ENCODE results near the gene C2CD2. TPM values are rescaled to one million over a fixed set of nuclear protein-coding genes. Genes with fewer than 3 reads are reported as not detected.

The C2CD2 gene
- total and polyA plus RNA-seq, 2 donors (not counting 3 experiments of a cell fraction or from before 2014, with no cell fraction given): 32.6 to 41.2 TPM

GRCh38 chr21:41918561-41919358, 35.1 kb downstream of the C2CD2 start:
- no peaks in the 10 kb centered on the region for H3K27me3 ChIP-seq (ENCODE audit: control insufficient read depth in 2 of 2, insufficient read depth in 2 of 2, low read length in 2 of 2)
- H4K20me1 ChIP-seq (replicated peaks; ENCODE audit: control insufficient read depth, extremely low read depth, insufficient read depth, low read length): no peaks in the 10 kb centered on the region
- no peaks in the 10 kb centered on the region for H3K9me3 ChIP-seq (replicated peaks; ENCODE audit: control insufficient read depth, insufficient read depth, low read length)
- H3K4me2 ChIP-seq (ENCODE audit: insufficient read depth, low read length): no peak overlapping the region
- no peaks in the 10 kb centered on the region for H3K9me1 ChIP-seq (replicated peaks; ENCODE audit: control insufficient read depth, extremely low read depth, insufficient read depth, low read length)
- no peak overlapping the region for H3K9ac ChIP-seq (replicated peaks; ENCODE audit: extremely low read depth, insufficient read depth, low read length)
- dilution Hi-C loops (cut with MboI; ENCODE audit: extremely low pct_ligation_motif_present, low sequenced_read_pairs) (no loop called here), intact Hi-C loops (cut with micrococcal nuclease) (no loop called here)
- H3K27ac ChIP-seq (ENCODE audit: insufficient read depth, low read depth, low read length): no peak overlapping the region
- POLR2A ChIA-PET: no interaction called here
- DNase-seq (ENCODE audit: low read depth, low spot score): no peak
- no TSS peak for BruUV-seq (replicated peaks)
- TF ChIP-seq MAX (IDR thresholded peaks at IDR 0.05; ENCODE audit: insufficient read depth, insufficient read length) (peak; percentile 47), CTCF (IDR thresholded peaks at IDR 0.05; ENCODE audit: extremely low read depth in 1 of 2, insufficient read depth in 1 of 2, low read depth in 1 of 2, low read length in 2 of 2) (no peak), EZH2 (IDR thresholded peaks at IDR 0.05; ENCODE audit: borderline replicate concordance, low read depth, low read length, severe bottlenecking) (no peak)
- H3K79me2 ChIP-seq (ENCODE audit: control insufficient read depth, insufficient read depth, low read length): peaks cover 2% of the 10 kb centered on the region
- no peak overlapping the region for H2AFZ ChIP-seq (ENCODE audit: low read depth, low read length)
- no peak for FAIRE-seq
- H3K36me3 ChIP-seq (ENCODE audit: control insufficient read depth in 2 of 2, extremely low read depth in 1 of 2, insufficient read depth in 2 of 2, low read length in 2 of 2): peaks cover 13 to 43% of the 10 kb centered on the region in 2 experiments
- no peak overlapping the region for H3K4me3 ChIP-seq (replicated peaks in 1 of 3; ENCODE audit: insufficient read depth in 1 of 3, low read depth in 1 of 3, low read length in 3 of 3)
- CTCF ChIA-PET: interaction anchor here (0.6 to 1.4 kb wide), 3 partner anchors 14 to 199 kb away, joined by 3 to 4 read pairs (median 4); no protein-coding TSS in a partner anchor
- no peaks in the 10 kb centered on the region for H3K4me1 ChIP-seq (ENCODE audit: control insufficient read depth, extremely low read depth, insufficient read depth, low read length)

DNA sequence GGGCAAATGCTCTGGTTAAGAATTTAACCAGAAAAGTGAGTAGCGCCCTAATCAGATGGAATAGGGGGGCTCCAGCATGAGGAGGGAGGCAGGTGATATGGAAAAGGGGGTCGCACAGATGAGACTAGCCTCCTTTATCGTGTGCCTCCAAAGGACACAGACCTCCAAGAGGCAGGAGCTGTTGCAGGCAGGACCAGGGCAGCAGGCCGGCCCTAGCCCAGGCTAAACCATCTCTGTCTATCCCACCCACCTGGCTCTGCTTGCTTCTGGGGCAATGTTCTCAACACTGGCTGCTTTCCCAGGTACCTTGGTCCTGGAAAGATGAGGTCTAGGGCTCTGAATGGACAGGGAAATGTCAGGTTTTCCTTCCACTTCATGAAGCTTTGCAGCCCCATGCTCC, 36.3 kb downstream of the C2CD2 start:
- Histone ChIP-seq H3K27ac (ENCODE audit: insufficient read depth, low read depth, low read length) (no peak overlapping the region), H2AFZ (ENCODE audit: low read depth, low read length) (no peak overlapping the region), H3K27me3 (ENCODE audit: control insufficient read depth in 2 of 2, insufficient read depth in 2 of 2, low read length in 2 of 2) (no peaks in the 10 kb centered on the region), H3K4me2 (ENCODE audit: insufficient read depth, low read length) (no peak overlapping the region), H3K36me3 (ENCODE audit: control insufficient read depth in 2 of 2, extremely low read depth in 1 of 2, insufficient read depth in 2 of 2, low read length in 2 of 2) (peaks cover 13 to 51% of the 10 kb centered on the region in 2 experiments), H3K9me1 (replicated peaks; ENCODE audit: control insufficient read depth, extremely low read depth, insufficient read depth, low read length) (no peaks in the 10 kb centered on the region), H3K9me3 (replicated peaks; ENCODE audit: control insufficient read depth, insufficient read depth, low read length) (no peaks in the 10 kb centered on the region), H3K9ac (replicated peaks; ENCODE audit: extremely low read depth, insufficient read depth, low read length) (no peak overlapping the region), H3K4me3 (replicated peaks in 1 of 3; ENCODE audit: insufficient read depth in 1 of 3, low read depth in 1 of 3, low read length in 3 of 3) (no peak overlapping the region), H4K20me1 (replicated peaks; ENCODE audit: control insufficient read depth, extremely low read depth, insufficient read depth, low read length) (no peaks in the 10 kb centered on the region), H3K79me2 (ENCODE audit: control insufficient read depth, insufficient read depth, low read length) (no peaks in the 10 kb centered on the region), H3K4me1 (ENCODE audit: control insufficient read depth, extremely low read depth, insufficient read depth, low read length) (no peaks in the 10 kb centered on the region)
- no peak for FAIRE-seq
- no peak for DNase-seq (ENCODE audit: low read depth, low spot score)
- POLR2A ChIA-PET: no interaction called here
- no TSS peak for BruUV-seq (replicated peaks)
- TF ChIP-seq CTCF (IDR thresholded peaks at IDR 0.05; ENCODE audit: extremely low read depth in 1 of 2, insufficient read depth in 1 of 2, low read depth in 1 of 2, low read length in 2 of 2) (no peak), FOS (IDR thresholded peaks at IDR 0.05; ENCODE audit: borderline replicate concordance, insufficient read depth, low read length) (no peak), MAX (IDR thresholded peaks at IDR 0.05; ENCODE audit: insufficient read depth, insufficient read length) (no peak), MYC (IDR thresholded peaks at IDR 0.05; ENCODE audit: low read depth, low read length) (no peak), GATA2 (IDR thresholded peaks at IDR 0.05; ENCODE audit: insufficient read depth, insufficient read length, low read depth, low read length) (no peak), JUN (IDR thresholded peaks at IDR 0.05; ENCODE audit: borderline replicate concordance, insufficient read depth, insufficient read length, low read depth) (no peak), EZH2 (IDR thresholded peaks at IDR 0.05; ENCODE audit: borderline replicate concordance, low read depth, low read length, severe bottlenecking) (no peak), POLR2A (IDR thresholded peaks at IDR 0.05; ENCODE audit: low read depth, low read length) (no peak), POLR2AphosphoS5 (IDR thresholded peaks at IDR 0.05; ENCODE audit: insufficient read depth, low read depth, low read length) (no peak)
- dilution Hi-C loops (cut with MboI; ENCODE audit: extremely low pct_ligation_motif_present, low sequenced_read_pairs): no loop called here
- CTCF ChIA-PET: interaction anchor here (1.4 kb wide), 1 partner anchor 15 kb away, joined by 4 read pairs; no protein-coding TSS in a partner anchor
- intact Hi-C loops (cut with micrococcal nuclease): no loop called here

Measured in endothelial cell of umbilical vein (primary cell).